A549 (cell line): ENCODE results near the gene ADAMTS12. TPM values are rescaled to one million over a fixed set of nuclear protein-coding genes. Genes with fewer than 3 reads are reported as not detected.

ENCODE experiments used
- ATAC-seq, 2 experiments: fragments of 200-7000 bp in 1 of 2; fragments of >200 bp in 1 of 2; cut with Nextera tagmentation in 1 of 2; cut with Tn5 transposase in 1 of 2; 3 replicates each; pipeline versions ENCODE4 v1.8.0 to v1.9.1; 2018 to 2020; ENCODE audit warnings: mild to moderate bottlenecking in 1 of 2, moderate library complexity in 1 of 2
- CTCF ChIA-PET: fragments of 300-600 bp; sonication (Branson Sonifier 250); formaldehyde crosslinking; extraction: SDS; loops from one replicate; lab custom pipeline; 2021; ENCODE audit warnings: antibody characterized with exemption, inconsistent platforms; lab: Yijun Ruan, JAX
- POLR2A ChIA-PET: fragments of 350-600 bp; formaldehyde crosslinking; extraction: SDS; loops from one replicate; lab custom pipeline; 2021; ENCODE audit warnings: antibody characterized with exemption, inconsistent platforms; lab: Yijun Ruan, JAX
- DNase-seq, 2 experiments: peaks; one replicate each; pipeline versions ENCODE4 v3.0.0 to v3.0.0-alpha.2; 2011 to 2016; ENCODE audit warnings: low read depth in 1 of 2, low spot score in 1 of 2
- FAIRE-seq: peaks from 2 replicates; lab custom pipeline; 2011; peaks lifted over from hg19 to GRCh38; lab: Jason Lieb, UNC
- H3K27ac ChIP-seq, 2 experiments: fragments of >200 bp; sonication (Bioruptor Twin); formaldehyde crosslinking; 3 replicates each; pipeline ENCODE4 v1.5.1; 2016 to 2017
- H3K4me1 ChIP-seq: fragments of >200 bp; sonication (Bioruptor Twin); formaldehyde crosslinking; 3 replicates; pipeline ENCODE4 v1.6.1; 2016
- H3K4me2 ChIP-seq: fragments of >200 bp; sonication (Bioruptor Twin); formaldehyde crosslinking; 3 replicates; pipeline ENCODE4 v1.6.1; 2016
- H3K4me3 ChIP-seq: fragments of >200 bp; sonication (Bioruptor Twin); formaldehyde crosslinking; 3 replicates; pipeline ENCODE4 v1.5.1; 2016
- H3K9me3 ChIP-seq: fragments of >200 bp; sonication (Bioruptor Twin); formaldehyde crosslinking; 3 replicates; pipeline ENCODE4 v1.6.1; 2016
- BCL3 ChIP-seq: fragments of >200 bp; sonication (Bioruptor Twin); formaldehyde crosslinking; IDR thresholded peaks from 3 replicates; pipeline ENCODE4 v1.6.1; 2016
- CBX2 ChIP-seq: fragments of 200-600 bp; sonication (generic); IDR thresholded peaks from 2 replicates; pipeline ENCODE4 v1.6.1; 2016; ENCODE audit warnings: low read depth, mild to moderate bottlenecking, borderline replicate concordance
- E2F6 ChIP-seq: IDR thresholded peaks from 2 replicates; pipeline ENCODE4 v1.6.1; 2012; ENCODE audit warnings: low read depth, borderline replicate concordance
- HDAC2 ChIP-seq: fragments of 200-600 bp; sonication (generic); IDR thresholded peaks from 2 replicates; pipeline ENCODE4 v1.6.1; 2016
- HOXB5 ChIP-seq: fragments of 250-450 bp; sonication (Bioruptor Pico); IDR thresholded peaks from 2 replicates; pipeline ENCODE4 v1.5.0; 2020; ENCODE audit warnings: mild to moderate bottlenecking, moderate library complexity
- MAFK ChIP-seq: fragments of 450-650 bp; IDR thresholded peaks from 2 replicates; pipeline ENCODE4 v1.6.1; 2014; ENCODE audit not compliant: partially characterized antibody
- MAX ChIP-seq: IDR thresholded peaks from 2 replicates; pipeline ENCODE4 v1.6.1; 2012
- NR3C1 ChIP-seq: fragments of >200 bp; sonication (Bioruptor Twin); formaldehyde crosslinking; IDR thresholded peaks from 3 replicates; pipeline ENCODE4 v1.6.1; 2017
- PBX3 ChIP-seq: IDR thresholded peaks from 2 replicates; pipeline ENCODE4 v1.6.1; 2012
- POLR2AphosphoS2 ChIP-seq: conservative IDR thresholded peaks from 2 replicates; pipeline ENCODE4 v1.6.1; 2012; ENCODE audit warnings: low read length, improper control_type of control experiment, inconsistent platforms
- RAD21 ChIP-seq, 2 experiments: fragments of >200 bp in 1 of 2; sonication (Bioruptor Twin) in 1 of 2; formaldehyde crosslinking in 1 of 2; IDR thresholded peaks in 1 of 2; conservative IDR thresholded peaks in 1 of 2; 2 replicates in 1 of 2; 3 replicates in 1 of 2; pipeline ENCODE4 v1.6.1; 2012 to 2018; ENCODE audit warnings: inconsistent platforms in 1 of 2
- RARB ChIP-seq: fragments of 250-450 bp; sonication (Bioruptor Pico); IDR thresholded peaks from 2 replicates; pipeline ENCODE4 v1.8.0; 2021; ENCODE audit warnings: mild to moderate bottlenecking, moderate library complexity
- RFX5 ChIP-seq: fragments of 450-650 bp; IDR thresholded peaks from 2 replicates; pipeline ENCODE4 v1.7.1; 2014; ENCODE audit warnings: antibody characterized with exemption, mild to moderate bottlenecking, moderate library complexity
- SREBF2 ChIP-seq: fragments of 450-650 bp; IDR thresholded peaks from 2 replicates; pipeline ENCODE4 v1.6.1; 2014; ENCODE audit warnings: mild to moderate bottlenecking, moderate library complexity
- TFCP2L1 ChIP-seq: fragments of 250-450 bp; sonication (Bioruptor Pico); IDR thresholded peaks from 2 replicates; pipeline ENCODE4 v1.5.0; 2021; ENCODE audit warnings: mild to moderate bottlenecking
- ZSCAN20 ChIP-seq: fragments of 250-450 bp; sonication (Bioruptor Pico); IDR thresholded peaks from 2 replicates; pipeline ENCODE4 v1.8.0; 2022; ENCODE audit warnings: mild to moderate bottlenecking, moderate library complexity
- WGBS: methylation state at CpG from one replicate; pipeline ENCODE4 v1.1.6; 2017; ENCODE audit errors: missing lambda C conversion rate; 5-methylcytosine and 5-hydroxymethylcytosine counted together
- polyA plus RNA-seq, 4 experiments: library from polyadenylated mRNA; depleted of rRNA in 3 of 4; stranded (reverse); fragments of >200 nt; fragmentation: RNase III in 1 of 4; extraction: RNeasy Plus Mini Kit Qiagen cat#74134 plus additional on column Dnase treatment in 1 of 4; gene quantifications; 2 replicates in 3 of 4; 3 replicates in 1 of 4; pipeline ENCODE4 v1.2.3, GENCODE V29; 2011 to 2017
- TF ChIP-seq, protein P1 (sequence below): fragments of 450-650 bp; IDR thresholded peaks from 2 replicates; pipeline ENCODE4 v1.6.1; 2014; ENCODE audit warnings: antibody characterized with exemption
- TF ChIP-seq, protein P2 (sequence below): fragments of >200 bp; sonication (Bioruptor Twin); formaldehyde crosslinking; IDR thresholded peaks from 3 replicates; pipeline ENCODE4 v1.5.1; 2016

Gene ADAMTS12
- polyA plus RNA-seq, 2 of the 4 experiments (the other 2 are of a cell fraction), result 4.8 to 6.8 TPM

- H3K27ac ChIP-seq, result no peak overlapping the region
- H3K4me1 ChIP-seq, result no peaks in the 10 kb centered on the region
- no peaks in the 10 kb centered on the region for H3K9me3 ChIP-seq
- POLR2A ChIA-PET, result no interaction called here
- DNase-seq (no peak), ATAC-seq (no peak), FAIRE-seq (no peak)
- no peak overlapping the region for H3K4me3 ChIP-seq
- 50% methylated on average over 6 of the region's 6 CpGs for WGBS
- CTCF ChIA-PET, result no interaction called here
- peak; percentile 55 for TF ChIP-seq MAFK
- no peak for TF ChIP-seq NR3C1
- H3K4me2 ChIP-seq, result no peak overlapping the region
These were observed 170.1 kb downstream of the ADAMTS12 start for GRCh38 chr5:33721491-33722200.

- 30% methylated on average over 1 of the region's 1 CpG for WGBS
- CTCF ChIA-PET, result no interaction called here
- POLR2A ChIA-PET, result no interaction called here
- no peaks in the 10 kb centered on the region for H3K9me3 ChIP-seq
- no peaks in the 10 kb centered on the region for H3K4me1 ChIP-seq
- no peak overlapping the region for H3K27ac ChIP-seq
- DNase-seq (no peak), FAIRE-seq (no peak), ATAC-seq (no peak)
- no peak for TF ChIP-seq BCL3
- no peak for TF ChIP-seq TFCP2L1 (CRISPR knock-in tag)
- no peak for TF ChIP-seq PBX3
- TF ChIP-seq MAX, result no peak
- no peak for TF ChIP-seq HDAC2
- TF ChIP-seq CBX2, result no peak
- no peak for TF ChIP-seq RFX5
- TF ChIP-seq POLR2AphosphoS2, result no peak
- TF ChIP-seq HOXB5 (CRISPR knock-in tag), result no peak
- TF ChIP-seq ZSCAN20 (CRISPR knock-in tag), result no peak
- TF ChIP-seq SREBF2, result no peak
- TF ChIP-seq, protein P1, sequence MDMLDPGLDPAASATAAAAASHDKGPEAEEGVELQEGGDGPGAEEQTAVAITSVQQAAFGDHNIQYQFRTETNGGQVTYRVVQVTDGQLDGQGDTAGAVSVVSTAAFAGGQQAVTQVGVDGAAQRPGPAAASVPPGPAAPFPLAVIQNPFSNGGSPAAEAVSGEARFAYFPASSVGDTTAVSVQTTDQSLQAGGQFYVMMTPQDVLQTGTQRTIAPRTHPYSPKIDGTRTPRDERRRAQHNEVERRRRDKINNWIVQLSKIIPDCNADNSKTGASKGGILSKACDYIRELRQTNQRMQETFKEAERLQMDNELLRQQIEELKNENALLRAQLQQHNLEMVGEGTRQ, result no peak
- TF ChIP-seq E2F6, result no peak
- TF ChIP-seq RARB (CRISPR knock-in tag), result no peak
- TF ChIP-seq RAD21 (conservative IDR thresholded peaks at IDR 0.05 in 1 of 2, IDR thresholded peaks at IDR 0.05 in 1 of 2), result no peak
- TF ChIP-seq, protein P2, sequence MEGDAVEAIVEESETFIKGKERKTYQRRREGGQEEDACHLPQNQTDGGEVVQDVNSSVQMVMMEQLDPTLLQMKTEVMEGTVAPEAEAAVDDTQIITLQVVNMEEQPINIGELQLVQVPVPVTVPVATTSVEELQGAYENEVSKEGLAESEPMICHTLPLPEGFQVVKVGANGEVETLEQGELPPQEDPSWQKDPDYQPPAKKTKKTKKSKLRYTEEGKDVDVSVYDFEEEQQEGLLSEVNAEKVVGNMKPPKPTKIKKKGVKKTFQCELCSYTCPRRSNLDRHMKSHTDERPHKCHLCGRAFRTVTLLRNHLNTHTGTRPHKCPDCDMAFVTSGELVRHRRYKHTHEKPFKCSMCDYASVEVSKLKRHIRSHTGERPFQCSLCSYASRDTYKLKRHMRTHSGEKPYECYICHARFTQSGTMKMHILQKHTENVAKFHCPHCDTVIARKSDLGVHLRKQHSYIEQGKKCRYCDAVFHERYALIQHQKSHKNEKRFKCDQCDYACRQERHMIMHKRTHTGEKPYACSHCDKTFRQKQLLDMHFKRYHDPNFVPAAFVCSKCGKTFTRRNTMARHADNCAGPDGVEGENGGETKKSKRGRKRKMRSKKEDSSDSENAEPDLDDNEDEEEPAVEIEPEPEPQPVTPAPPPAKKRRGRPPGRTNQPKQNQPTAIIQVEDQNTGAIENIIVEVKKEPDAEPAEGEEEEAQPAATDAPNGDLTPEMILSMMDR, result no peak
- no peak for TF ChIP-seq NR3C1
- H3K4me2 ChIP-seq, result no peak overlapping the region
- H3K4me3 ChIP-seq, result no peak overlapping the region
These were observed 171.6 kb downstream of the ADAMTS12 start for GRCh38 chr5:33720176-33720575.
